HL-60 (cell line): Measurements from ENCODE around the gene SMC1A.

Source experiments
- DNase-seq, 2 experiments: peaks; one replicate each; pipeline ENCODE4 v3.0.0-alpha.2; 2010 to 2020; ENCODE audit warnings: low read depth in 1 of 2, low spot score in 1 of 2
- H3K27ac ChIP-seq: fragments of 250-450 bp; sonication (Bioruptor Pico); replicated peaks from 2 replicates; pipeline ENCODE4 v1.5.1; 2020; ENCODE audit warnings: mild to moderate bottlenecking, moderate library complexity
- H3K27me3 ChIP-seq: fragments of 250-450 bp; sonication (Bioruptor Pico); 2 replicates; pipeline ENCODE4 v1.5.1; 2021; ENCODE audit warnings: mild to moderate bottlenecking, moderate library complexity; ENCODE audit not compliant: insufficient read depth, poor library complexity, severe bottlenecking
- H3K4me3 ChIP-seq: replicated peaks from 2 replicates; pipeline ENCODE4 v1.5.1; 2011; ENCODE audit warnings: mild to moderate bottlenecking, control low read depth, low read length; ENCODE audit not compliant: insufficient read depth
- CTCF ChIP-seq: IDR thresholded peaks from one replicate; pipeline ENCODE4 v1.5.1; 2011; ENCODE audit warnings: low read length, control low read depth, inconsistent platforms; ENCODE audit not compliant: insufficient read depth
- GABPA ChIP-seq: IDR thresholded peaks from 2 replicates; pipeline ENCODE4 v1.6.1; 2012; ENCODE audit warnings: low read depth
- POLR2AphosphoS5 ChIP-seq: IDR thresholded peaks from 2 replicates; pipeline ENCODE4 v1.6.1; 2012; ENCODE audit warnings: low read depth
- REST ChIP-seq: IDR thresholded peaks from 2 replicates; pipeline ENCODE4 v1.6.1; 2012; ENCODE audit warnings: low read depth; ENCODE audit not compliant: insufficient replicate concordance
- SPI1 ChIP-seq: IDR thresholded peaks from 2 replicates; pipeline ENCODE4 v1.6.1; 2012; ENCODE audit warnings: low read depth, mild to moderate bottlenecking, borderline replicate concordance

Gene SMC1A

GRCh38 chrX:53438174-53438831, 15.8 kb upstream of the SMC1A start:
- H3K27ac ChIP-seq, result no peak overlapping the region
- DNase-seq, result no peak
- H3K4me3 ChIP-seq, result no peak overlapping the region
- no peaks in the 10 kb centered on the region for H3K27me3 ChIP-seq
- TF ChIP-seq POLR2AphosphoS5 (no peak), CTCF (no peak), REST (no peak), GABPA (no peak), SPI1 (no peak)

- Histone ChIP-seq H3K4me3 (no peak overlapping the region), H3K27ac (no peak overlapping the region), H3K27me3 (no peaks in the 10 kb centered on the region)
- TF ChIP-seq REST (no peak), SPI1 (no peak), GABPA (no peak), CTCF (no peak), POLR2AphosphoS5 (no peak)
- no peak for DNase-seq
Measured at GRCh38 chrX:53437206-53437605, 14.8 kb upstream of the SMC1A start.

- DNase-seq, result peak in 1 of 2 experiments; percentile 77
- TF ChIP-seq SPI1 (no peak), REST (no peak), GABPA (no peak), CTCF (peak; percentile 61), POLR2AphosphoS5 (no peak)
- Histone ChIP-seq H3K4me3 (no peak overlapping the region), H3K27ac (no peak overlapping the region), H3K27me3 (no peaks in the 10 kb centered on the region)
Measured at GRCh38 chrX:53435997-53436396, 13.5 kb upstream of the SMC1A start.
